NCI-H1694 (cell line): ENCODE results near the gene CSNK2B.

Source experiments
- DNase-seq: peaks from one replicate; lab custom pipeline; 2025; lab: John Stamatoyannopoulos, UW

The CSNK2B gene

DNA sequence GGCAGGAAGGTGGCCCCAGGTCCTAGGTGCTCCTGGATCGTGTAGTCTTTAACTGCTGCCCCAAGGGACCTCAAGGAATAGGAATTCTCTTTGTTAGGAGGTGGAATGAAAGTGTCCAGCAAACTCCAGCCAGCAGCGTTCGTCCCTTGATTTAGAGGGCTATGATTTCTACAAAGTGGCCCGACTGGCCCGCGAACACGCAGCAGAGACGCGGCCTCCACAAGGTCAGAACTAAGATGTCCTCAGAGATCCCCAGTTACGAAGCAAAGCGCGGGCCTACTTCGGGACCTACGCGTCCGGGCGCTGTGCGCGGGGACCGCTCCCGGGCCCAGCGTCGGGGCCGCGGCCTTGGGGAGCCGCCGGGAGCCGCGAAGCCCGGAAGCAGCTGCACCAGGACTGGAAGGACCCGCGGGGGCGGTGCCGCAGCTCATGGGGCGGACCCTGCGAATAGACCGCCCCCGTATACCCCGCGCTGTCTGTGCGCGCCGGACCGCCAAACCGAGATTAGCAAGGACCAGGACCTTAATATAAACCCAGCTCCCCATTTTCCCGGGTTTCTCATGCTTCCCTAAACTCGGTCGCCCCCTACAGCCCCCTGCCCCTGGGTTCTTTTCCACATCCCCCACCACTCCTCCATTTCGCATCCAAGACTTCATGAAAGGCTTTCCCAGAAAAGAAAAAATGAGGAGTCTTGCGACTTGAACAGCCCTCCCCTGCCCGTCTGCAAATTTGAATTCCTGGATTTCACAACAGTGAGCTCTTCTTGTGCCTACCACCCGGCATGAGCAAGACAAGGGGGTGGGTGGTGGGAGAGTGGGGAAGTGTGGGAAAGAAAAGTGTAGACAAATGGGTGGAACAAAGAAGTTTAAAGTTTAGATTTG, 5.3 kb upstream of the CSNK2B start, which contains the start of gene C6orf47:
TSS of gene C6orf47 (minus strand) at position 398 of the 881 bp plus-strand sequence. CDS start 831 bp downstream, outside the sequence.
- peak; percentile 52 for DNase-seq

DNA sequence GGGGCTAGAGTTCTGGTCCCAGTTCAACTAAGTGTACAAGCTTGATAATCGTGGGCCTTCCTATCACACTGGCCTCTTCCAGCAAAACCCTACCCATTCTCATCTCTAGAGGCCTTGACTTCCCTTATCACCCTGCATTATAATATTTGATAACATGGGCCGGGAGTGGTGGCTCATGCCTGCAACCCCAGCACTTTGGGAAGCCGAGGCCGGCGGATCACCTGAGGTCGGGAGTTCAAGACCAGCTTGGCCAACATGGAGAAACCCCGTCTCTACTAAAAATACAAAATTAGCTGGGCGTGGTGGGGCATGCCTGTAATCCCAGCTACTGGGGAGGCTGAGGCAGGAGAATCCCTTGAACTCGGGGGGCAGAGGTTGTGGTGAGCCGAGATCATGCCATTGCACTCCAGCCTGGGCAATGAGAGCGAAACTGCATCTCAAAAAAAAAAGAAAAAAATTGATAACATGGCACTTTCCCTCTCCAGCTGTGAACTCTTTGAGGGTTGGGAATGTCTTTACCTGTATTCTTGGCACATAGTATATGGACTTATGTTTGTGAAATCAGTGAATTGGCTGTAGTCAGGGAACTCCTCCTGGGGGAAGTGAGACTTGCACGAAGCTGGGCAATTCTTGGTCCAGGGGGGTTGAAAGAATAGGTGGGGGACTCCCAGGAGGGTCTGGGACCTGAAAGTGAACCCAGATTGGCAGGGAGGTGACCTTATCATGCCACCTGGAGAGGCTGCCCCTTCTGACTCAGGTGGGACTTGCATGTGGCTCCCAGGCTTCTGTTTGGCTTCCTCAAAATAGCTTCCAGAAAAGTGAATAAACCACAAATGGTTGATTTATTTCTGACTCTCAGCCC, 4.4 kb upstream of the CSNK2B start:
- DNase-seq: no peak

DNA sequence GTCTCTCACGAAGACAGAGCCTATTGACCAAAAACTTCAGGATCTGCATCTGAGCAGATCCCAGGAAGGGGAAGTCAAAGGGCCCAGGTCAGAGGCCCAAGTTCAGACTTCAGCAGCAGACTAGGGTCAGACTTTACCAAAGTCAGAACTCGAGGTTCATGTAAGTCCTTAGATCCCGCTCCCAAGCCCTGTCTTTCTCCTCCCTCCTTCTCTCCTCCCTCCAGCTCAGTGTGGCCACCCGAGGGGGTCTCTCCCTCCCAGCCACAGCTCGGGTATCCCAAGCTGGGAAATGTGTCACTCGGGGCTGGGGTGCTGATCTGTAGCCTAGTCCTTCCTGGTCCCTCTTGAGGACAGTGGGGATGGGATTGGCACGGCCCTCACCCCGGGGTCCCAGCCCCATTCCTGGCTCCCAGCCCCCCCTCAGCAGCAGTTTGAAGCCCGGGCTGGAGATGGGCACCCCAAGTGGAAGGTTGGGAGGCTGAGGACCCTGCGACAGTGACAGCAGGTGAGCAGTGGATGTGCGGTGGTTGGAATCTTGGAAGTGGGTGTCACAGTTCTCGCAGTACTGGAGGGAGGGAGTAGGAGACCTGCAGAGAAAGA, 3.7 kb upstream of the CSNK2B start:
- no peak for DNase-seq

DNA sequence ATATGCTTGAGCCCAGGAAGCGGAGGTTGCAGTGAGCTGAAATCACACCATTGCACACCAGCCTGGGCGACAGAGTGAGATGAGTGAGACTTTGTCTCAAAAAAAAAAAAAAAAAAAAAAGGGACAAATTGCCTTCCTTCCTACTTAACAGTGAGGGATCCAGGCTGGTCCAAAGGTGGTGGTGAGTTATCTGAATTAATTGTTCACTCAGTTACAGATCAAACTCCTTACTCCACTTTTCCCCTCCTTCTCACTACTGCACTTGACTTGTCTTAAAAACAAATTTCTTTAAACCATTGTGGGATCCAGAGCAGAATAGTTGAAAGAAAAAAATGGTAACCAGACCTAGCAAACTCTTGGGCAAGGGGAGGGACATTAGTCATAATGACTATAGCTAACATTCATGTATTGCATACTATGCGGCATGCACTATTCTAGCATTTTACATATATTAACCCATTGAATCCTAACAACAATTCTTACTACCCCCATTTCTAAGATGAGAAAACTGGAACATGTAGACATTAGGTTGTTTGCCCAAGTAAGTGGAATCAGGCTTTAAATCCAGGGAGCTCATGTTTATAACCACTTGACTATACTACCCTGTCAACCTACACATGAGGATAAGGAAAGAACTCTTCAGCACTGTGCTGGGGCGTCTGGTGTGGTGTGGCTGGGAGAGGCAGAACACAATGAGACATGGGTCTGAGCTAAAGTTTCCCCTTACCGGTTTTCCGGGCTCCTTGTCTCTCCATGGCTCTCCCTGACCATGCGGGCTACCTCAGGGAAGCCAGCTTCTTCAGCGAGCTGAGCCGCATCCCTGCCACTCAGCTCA, 2.5 kb upstream of the CSNK2B start:
- no peak for DNase-seq

DNA sequence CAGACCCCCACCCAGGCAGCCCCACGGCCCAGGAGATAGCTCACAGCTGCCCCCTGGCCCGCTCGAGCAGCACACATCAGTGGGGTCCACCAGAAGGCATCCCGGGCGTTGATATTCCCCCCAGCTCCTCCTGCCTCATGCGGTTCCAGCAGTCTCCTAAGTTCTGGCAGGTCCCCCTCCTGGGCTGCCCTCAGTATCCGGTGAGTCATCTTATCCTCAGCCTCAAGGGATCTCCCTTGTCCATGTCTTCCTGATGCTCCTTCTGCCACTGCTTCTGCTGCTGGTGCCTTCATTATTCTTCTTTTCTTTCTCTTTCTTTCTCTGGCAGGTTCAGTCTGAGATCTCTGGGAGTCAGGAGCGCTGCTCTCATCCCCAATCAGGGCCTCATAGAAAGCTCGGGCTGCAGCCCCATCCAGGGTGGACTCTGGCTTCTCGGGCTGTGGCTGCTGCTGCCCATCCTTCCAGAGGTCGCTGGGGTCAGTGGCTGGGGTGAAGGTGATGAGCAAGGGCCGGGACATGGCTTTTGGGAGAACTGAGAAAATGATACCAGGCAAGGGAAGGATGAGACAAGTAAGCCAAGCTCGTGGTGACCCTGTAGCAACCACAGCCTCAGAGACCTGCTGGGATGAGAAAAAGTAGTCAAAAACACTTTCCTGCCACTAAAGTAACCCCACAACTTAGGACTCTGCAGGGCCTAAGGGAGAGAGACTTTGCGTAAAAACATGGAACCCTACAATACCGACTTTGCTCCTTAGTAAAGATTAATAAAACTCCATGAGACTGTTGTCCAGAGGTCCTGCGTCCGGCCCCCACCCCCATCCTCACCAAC, 1.7 kb upstream of the CSNK2B start:
- DNase-seq: no peak

DNA sequence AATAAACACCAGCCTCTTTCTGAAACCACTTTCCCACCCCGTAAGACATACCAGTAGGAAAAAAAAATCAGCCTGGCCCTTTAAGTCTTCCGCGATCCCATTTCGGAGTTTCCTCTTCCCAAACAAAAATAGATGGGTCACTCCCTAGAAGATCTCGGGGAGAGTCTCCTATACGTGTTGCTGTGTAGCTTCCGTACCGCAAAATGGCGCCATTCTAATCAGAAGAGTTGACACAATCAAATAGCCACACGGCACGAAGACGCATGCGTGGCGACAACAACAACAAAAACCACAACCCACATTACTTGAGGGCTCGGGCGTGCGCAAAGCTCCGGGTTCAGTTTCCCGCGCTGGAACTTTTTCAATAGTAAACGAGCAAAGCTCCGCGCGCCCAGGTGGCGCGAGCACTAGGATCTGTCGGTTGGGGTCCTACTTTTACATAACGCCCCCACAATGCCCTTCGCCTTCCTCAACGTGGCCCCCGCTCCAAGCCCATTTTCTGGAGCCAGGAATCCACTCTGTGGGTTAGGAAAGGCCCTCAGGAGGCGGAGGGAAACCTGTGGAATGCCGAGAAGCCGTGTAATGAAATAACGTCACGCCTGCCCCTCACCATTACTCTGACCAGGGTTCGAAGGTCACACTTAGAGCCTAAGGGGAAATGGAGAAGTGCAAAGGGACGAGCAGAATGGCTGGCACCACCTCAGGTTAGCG, 935 bp upstream of the CSNK2B start, which contains the start of gene GPANK1:
TSS of gene GPANK1 (minus strand) at position 208 of the 711 bp plus-strand sequence. CDS start 519 bp downstream, outside the sequence.
- peak; percentile 91 for DNase-seq

DNA sequence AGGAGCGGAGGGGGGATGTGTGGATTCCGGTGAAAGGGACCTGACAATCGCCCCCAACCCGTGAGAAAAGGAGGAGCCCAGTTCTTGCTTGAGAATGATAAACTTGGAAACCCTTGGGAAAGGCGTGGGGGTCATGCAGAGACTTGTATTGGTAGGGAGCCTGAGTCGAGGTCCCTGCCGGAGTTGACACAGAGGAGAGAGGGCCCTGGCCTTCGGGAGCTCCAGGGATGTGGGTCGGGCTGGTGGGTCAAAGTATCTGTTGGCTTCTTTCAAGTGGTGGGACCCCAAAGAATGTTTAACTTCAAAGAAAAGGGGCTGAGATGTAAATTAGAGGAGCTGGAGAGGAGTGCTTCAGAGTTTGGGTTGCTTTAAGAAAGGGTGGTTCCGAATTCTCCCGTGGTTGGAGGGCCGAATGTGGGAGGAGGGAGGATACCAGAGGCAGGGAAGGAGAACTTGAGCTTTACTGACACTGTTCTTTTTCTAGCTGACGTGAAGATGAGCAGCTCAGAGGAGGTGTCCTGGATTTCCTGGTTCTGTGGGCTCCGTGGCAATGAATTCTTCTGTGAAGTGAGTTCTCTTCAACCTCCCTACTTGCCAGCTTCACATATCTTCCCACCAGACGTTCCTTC, 571 bp downstream of the CSNK2B start:
- no peak for DNase-seq

DNA sequence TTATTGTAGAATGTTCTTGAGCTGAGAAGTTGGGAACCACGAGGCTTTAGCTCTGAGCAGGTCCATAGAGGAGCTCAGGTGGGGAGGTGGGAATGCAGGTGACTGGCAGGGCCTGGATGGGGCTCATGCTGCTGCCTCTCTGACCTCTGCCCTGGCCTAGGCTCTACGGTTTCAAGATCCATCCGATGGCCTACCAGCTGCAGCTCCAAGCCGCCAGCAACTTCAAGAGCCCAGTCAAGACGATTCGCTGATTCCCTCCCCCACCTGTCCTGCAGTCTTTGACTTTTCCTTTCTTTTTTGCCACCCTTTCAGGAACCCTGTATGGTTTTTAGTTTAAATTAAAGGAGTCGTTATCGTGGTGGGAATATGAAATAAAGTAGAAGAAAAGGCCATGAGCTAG, 3.8 kb downstream of the CSNK2B start, which contains the start of gene LY6G5B:
TSS of gene LY6G5B (plus strand) at position 301 of the 400 bp plus-strand sequence. CDS start 975 bp downstream, outside the sequence.
- DNase-seq: no peak

DNA sequence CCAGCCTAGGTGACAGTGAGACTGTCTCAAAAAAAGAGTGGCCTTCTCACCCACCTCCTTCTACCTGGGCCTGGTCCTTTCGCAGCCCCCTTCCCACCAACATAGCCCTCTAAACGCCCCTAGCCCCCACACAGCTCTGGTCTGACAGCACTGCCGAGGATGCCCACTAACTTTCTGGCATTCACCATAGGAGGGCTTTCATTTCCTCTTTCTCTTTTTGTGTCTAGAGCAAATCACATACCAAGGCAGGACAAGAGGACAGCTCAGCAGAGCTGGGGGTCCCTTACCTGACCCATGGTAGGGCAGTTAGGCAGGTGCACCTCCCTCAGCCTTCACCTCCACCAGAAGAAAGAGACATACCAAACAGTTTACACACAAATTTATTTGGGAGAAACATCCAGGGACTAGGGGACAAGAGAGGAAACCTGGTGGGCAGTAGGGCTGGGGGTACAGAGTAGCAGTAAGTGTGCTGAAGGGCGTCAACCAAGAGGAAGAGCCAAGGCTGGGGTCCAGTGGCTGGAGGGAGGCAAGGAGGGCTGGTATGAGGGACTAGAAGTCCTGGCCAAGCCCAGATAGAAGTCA, 10.5 kb downstream of the CSNK2B start:
- no peak for DNase-seq

DNA sequence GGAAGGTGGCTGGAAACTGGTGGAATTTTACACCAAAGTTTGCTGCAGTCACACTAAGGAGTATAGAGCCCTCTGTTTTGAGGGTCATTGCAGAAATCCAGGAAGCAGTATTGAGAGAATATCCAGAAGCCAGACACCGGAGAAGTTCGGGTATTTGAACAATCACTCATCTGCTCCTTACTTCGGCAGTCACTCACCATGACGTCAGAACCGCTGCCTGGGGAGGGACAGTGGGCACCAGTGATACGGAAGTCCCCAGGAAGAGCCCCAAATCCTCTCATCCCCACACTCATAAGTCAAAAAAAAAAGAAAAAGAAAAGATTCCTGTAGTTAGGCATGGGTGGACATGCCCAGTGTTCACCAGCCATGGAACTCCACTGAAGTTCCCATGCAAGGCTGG, 11.0 kb downstream of the CSNK2B start:
- DNase-seq: no peak

DNA sequence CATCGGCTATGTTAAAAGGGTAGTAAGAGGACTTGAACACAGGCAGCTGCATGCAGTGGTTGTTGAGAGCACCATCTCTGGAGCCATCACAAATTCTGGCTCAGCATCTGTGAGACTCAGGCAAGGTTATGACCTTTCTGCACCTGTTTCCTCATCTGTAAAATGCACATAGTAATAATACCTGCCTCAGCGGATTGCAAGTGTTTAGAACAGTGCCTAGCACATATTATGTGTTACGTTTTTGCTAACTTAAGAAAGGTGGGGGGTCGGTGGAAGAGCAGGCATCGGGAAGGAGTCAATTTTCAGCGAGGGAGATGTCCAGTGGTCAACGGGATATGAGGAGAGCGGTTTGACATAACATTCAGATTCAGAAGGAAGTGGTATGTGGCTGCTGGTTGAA, 12.1 kb downstream of the CSNK2B start:
- DNase-seq: no peak

DNA sequence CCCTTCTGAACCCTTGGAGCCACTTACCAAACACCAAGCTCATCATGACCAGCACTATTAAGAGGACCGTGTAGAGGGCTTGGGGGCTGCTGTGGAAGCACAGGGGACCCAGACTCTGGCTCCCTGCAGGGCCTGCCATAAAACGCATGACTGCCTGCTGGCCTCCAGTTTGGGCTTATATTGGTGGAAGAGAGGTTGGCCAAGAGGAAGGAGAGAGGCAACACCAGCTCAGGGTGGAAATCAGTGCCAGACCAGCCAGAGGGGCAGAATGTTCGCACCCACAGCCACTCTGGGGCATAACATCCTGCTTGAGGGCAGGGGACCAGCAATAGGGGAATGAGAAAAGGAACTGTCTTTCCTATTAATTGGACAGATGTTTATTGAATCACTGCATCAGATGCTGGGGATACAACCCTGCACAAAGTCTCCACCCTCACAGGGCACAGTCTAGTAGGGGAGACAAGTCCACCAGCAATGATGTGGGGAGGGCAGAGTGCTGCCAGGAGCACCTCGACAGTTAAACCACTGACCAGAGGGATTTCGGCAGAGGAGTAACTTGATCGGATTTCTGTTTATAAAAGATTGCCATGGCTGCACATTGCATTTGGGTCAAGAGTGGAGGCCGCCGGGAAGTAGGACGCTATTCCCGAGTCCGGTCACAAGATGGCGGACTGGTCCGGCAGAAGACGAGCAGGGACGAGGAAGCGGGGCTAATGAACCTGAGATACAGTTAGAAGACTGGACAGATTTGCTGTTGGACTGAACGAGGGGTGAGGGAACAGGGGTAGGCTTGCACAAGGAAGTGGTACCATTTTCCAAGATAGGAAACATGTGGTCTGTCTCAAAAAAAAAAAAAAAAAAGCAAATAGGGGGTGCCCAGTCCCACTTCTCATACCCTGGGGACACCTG, 14.6 kb downstream of the CSNK2B start, which contains the start of gene LY6G5C:
TSS of gene LY6G5C (minus strand) at position 842 of the 909 bp plus-strand sequence. CDS start at position 148, 694 bp downstream.
- peak; percentile 25 for DNase-seq

DNA sequence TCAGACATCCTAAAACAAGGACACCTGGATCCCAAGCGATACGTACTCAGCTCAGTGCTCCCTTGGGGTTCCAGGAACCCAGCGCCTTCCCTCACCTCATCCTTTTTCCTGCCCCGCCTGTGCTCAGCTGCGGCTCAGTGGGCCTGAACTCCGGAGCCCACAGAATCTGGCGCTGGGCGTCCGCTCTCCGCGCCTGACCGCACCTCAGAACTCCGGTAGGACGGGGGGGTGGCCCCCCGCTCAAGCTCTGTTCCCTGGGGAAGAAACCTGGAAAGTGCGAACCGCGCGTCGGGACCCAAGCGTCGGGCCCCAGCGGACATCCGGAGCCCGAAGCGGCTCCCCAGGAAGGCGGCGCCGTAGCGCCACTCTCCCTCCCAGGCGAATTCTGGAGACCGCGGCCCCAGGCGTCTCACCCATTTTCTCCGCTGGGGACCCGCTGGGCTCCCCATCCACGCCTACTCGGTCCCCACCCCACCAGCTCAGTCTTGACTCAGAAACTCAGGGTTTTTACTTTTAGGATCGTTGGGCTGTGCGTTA, 15.3 kb downstream of the CSNK2B start:
- no peak for DNase-seq

DNA sequence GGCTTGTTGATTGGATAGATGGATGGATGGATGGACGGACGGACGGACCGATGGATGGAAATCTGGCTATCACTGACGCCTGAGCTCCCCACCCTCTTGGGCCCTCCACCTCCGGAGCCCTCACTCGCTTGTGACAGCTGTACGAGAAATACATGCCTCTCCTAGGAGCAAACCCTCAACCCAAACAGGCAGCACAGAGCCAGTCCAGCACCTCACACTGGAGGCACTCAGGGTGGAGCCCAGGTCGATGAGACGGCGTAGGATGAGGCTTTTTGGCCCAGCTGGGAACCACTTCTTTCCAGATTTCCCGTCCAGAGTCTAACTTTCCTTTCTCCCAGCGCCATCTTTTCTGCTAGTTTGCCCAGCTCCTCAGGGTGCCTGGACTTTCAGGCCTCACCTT, 17.7 kb downstream of the CSNK2B start:
- DNase-seq: no peak

DNA sequence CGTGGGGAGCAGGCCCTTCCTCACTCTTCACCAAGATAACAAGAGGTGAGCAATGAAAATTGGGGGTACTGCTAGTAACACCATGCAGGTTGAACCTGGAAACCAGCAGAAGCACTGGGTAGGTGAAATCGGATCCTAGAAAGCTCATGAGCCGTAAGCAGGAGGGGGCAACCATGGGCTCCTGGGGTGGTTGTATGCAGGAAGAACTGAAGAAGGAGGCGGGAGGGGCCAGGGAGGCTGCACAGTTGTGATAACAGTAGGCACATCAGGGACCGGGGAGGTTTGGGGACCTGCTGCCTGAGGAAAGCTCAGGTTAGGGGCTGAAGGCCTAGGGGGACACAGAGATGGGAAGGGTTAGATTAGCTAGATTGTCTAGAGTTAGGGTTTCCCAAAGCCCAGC, 20.6 kb downstream of the CSNK2B start:
- no peak for DNase-seq

DNA sequence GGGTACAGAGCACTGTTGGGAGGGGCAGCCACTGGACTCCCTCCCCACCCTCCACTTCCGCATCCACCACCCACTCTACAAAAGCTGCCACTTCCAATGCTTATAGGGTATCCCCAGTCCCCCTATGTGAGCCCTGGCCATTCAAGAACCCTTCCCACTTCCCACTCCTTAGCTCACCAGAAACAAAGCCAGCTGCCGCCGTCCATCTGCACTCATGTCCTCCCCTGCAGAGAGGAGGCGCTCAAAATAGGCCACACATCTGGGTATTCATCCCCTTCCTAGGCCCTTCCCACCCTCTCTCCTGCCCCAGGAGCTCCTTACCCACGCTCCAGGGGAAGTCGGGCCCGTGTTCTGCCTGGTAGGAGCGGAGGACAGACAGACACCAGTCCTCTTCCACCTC, 21.4 kb downstream of the CSNK2B start:
- DNase-seq: no peak
